Ascending aorta (tissue), 2 donors: ENCODE results near the gene MAP7D3. TPM values are rescaled to one million over a fixed set of nuclear protein-coding genes. Genes with fewer than 3 reads are reported as not detected.
"Not testable (repeated sequence)": the region's sequence is repeated elsewhere in the genome, so short reads cannot be mapped to it uniquely, and the experiment has no call there.

Experiments
- DNase-seq, 2 donors: peaks; one replicate each; pipeline ENCODE4 v3.0.0-alpha.2; 2019; ENCODE audit warnings: low spot score in 2 of 2
- H3K27ac ChIP-seq, 2 donors: fragments of 200-600 bp; sonication (generic); one replicate each; pipeline ENCODE4 v1.5.1; 2016 to 2017; ENCODE audit warnings: mild to moderate bottlenecking in 1 of 2
- H3K27me3 ChIP-seq: fragments of 200-600 bp; sonication (generic); one replicate; pipeline ENCODE4 v1.5.1; 2017
- H3K36me3 ChIP-seq, 2 donors: fragments of 200-600 bp; sonication (generic); one replicate each; pipeline ENCODE4 v1.5.1; 2016
- H3K4me1 ChIP-seq, 2 donors: fragments of 200-600 bp; sonication (generic); one replicate each; pipeline ENCODE4 v1.5.1; 2016 to 2017; ENCODE audit warnings: mild to moderate bottlenecking in 1 of 2
- H3K4me3 ChIP-seq, 2 donors: fragments of 200-600 bp; sonication (generic); one replicate each; pipeline ENCODE4 v1.5.1; 2016 to 2017; ENCODE audit warnings: mild to moderate bottlenecking in 1 of 2
- H3K9me3 ChIP-seq, 2 donors: fragments of 200-600 bp; sonication (generic); one replicate each; pipeline ENCODE4 v1.5.1; 2016
- CTCF ChIP-seq, 3 experiments: fragments of 200-600 bp in 2 of 3; fragments of 450-650 bp in 1 of 3; sonication (generic) in 2 of 3; IDR thresholded peaks; one replicate each; pipeline ENCODE4 v1.5.1; 2016 to 2019; ENCODE audit warnings: antibody characterized with exemption in 3 of 3, mild to moderate bottlenecking in 1 of 3, moderate library complexity in 1 of 3
- intact Hi-C: fragments of 100-400 bp; cut with DNase I; formaldehyde crosslinking; loops from one replicate; pipeline ENCODE4 v1.15.1; 2023
- total RNA-seq: library from RNA; depleted of rRNA; stranded (reverse); fragments of >200 nt; gene quantifications from one replicate; pipeline ENCODE4 v1.1.0, GENCODE V29; 2016

MAP7D3 gene, protein sequence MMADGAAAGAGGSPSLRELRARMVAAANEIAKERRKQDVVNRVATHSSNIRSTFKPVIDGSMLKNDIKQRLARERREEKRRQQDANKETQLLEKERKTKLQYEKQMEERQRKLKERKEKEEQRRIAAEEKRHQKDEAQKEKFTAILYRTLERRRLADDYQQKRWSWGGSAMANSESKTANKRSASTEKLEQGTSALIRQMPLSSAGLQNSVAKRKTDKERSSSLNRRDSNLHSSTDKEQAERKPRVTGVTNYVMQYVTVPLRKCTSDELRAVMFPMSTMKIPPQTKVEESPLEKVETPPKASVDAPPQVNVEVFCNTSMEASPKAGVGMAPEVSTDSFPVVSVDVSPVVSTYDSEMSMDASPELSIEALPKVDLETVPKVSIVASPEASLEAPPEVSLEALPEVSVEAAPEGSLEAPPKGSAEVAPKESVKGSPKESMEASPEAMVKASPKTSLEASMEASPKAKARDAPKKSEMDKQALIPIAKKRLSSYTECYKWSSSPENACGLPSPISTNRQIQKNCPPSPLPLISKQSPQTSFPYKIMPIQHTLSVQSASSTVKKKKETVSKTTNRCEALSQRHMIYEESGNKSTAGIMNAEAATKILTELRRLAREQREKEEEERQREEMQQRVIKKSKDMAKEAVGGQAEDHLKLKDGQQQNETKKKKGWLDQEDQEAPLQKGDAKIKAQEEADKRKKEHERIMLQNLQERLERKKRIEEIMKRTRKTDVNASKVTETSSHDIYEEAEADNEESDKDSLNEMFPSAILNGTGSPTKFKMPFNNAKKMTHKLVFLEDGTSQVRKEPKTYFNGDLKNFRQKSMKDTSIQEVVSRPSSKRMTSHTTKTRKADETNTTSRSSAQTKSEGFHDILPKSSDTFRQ
- 7.9 TPM for total RNA-seq

GRCh38 chrX:136251041-136251991, at the start of gene MAP7D3:
Gene MAP7D3, minus strand, starts transcription at chrX:136251400. Its CDS starts 42 bp downstream, at chrX:136251358.
- intact Hi-C loops = loop anchor here (5.0 kb wide), 1 partner anchor 39 kb away; no protein-coding TSS in a partner anchor
- Histone ChIP-seq H3K27ac (peak within 1 kb of the TSS; percentile 87 to 88), H3K9me3 (no peaks in the 10 kb centered on the region), H3K4me3 (peak within 1 kb of the TSS; percentile 68 to 78), H3K4me1 (peaks cover 0 to under 1% of the 10 kb centered on the region in 2 donors), H3K36me3 (no peaks in the 10 kb centered on the region), H3K27me3 (no peaks in the 10 kb centered on the region)
- DNase-seq = peak in 1 of 2 donors; percentile 75
- TF ChIP-seq CTCF (IDR thresholded peaks at IDR 0.05) = no peak

- DNase-seq, H3K4me1 ChIP-seq, H3K27ac ChIP-seq, H3K9me3 ChIP-seq, H3K4me3 ChIP-seq, H3K36me3 ChIP-seq, intact Hi-C loops, H3K27me3 ChIP-seq: not testable (repeated sequence)
These were observed 49.5 kb upstream of the MAP7D3 start, which contains the start of gene ADGRG4 for GRCh38 chrX:136300721-136301120. Gene ADGRG4, plus strand, starts transcription at chrX:136300963. Its CDS starts 7,815 bp downstream, at chrX:136308778.

DNA sequence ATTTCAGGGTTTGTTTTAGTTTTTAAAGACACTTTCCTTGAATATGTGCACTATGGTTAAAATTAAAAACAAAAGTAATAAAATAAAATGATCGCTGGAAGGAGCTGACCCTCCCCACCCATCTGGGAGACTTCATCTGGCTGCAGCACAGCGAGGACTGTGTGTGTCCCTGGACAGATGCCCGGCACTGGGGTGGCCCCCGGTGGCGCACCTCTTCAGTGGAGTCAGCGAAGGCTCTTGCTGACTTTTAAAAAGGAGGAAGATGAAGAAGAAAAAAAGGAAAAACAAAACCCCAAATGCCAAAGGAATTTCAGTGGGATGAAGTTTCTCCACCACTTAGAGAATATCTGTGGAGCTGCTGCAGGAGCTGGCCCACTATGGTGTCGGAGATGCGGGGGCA, 44.2 kb upstream of the MAP7D3 start:
- intact Hi-C loops = no loop called here
- TF ChIP-seq CTCF (IDR thresholded peaks at IDR 0.05) = no peak
- DNase-seq = no peak

GRCh38 chrX:136292656-136293055, 41.5 kb upstream of the MAP7D3 start:
- intact Hi-C loops = no loop called here
- Histone ChIP-seq H3K4me3 (no peak overlapping the region), H3K9me3 (no peaks in the 10 kb centered on the region), H3K27me3 (no peaks in the 10 kb centered on the region), H3K27ac (no peak overlapping the region), H3K36me3 (no peaks in the 10 kb centered on the region), H3K4me1 (no peaks in the 10 kb centered on the region)
- no peak for TF ChIP-seq CTCF (IDR thresholded peaks at IDR 0.05)
- no peak for DNase-seq

More for the DNA sequence above, 44.2 kb upstream of the MAP7D3 start:
- H3K36me3 ChIP-seq = no peaks in the 10 kb centered on the region
- H3K27ac ChIP-seq = no peak overlapping the region
- no peaks in the 10 kb centered on the region for H3K9me3 ChIP-seq
- no peak overlapping the region for H3K4me3 ChIP-seq
- no peaks in the 10 kb centered on the region for H3K4me1 ChIP-seq
- no peaks in the 10 kb centered on the region for H3K27me3 ChIP-seq

DNA sequence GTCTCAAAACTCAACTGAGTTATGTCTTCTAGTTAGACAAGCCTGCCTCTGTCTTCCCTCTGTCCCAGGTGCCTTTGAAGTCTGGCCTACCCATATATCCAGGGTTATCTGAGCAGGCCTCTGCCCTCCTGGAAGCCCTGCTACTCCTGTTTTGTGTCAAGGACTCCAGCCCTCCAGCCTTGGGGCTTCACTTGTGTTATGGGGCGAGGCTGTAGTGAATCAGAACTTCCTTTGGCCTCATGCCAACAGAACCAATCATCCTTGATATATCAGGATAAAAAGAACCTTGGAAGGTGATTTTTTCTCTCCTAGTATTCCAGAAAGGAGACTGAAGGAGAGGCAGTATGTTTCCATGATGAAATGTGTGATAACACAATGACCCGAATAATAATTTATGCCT, 40.6 kb upstream of the MAP7D3 start:
- no peak for TF ChIP-seq CTCF (IDR thresholded peaks at IDR 0.05)
- H3K4me3 ChIP-seq = no peak overlapping the region
- H3K27ac ChIP-seq = no peak overlapping the region
- intact Hi-C loops = no loop called here
- no peaks in the 10 kb centered on the region for H3K27me3 ChIP-seq
- H3K36me3 ChIP-seq = no peaks in the 10 kb centered on the region
- DNase-seq = no peak
- H3K9me3 ChIP-seq = no peaks in the 10 kb centered on the region
- no peaks in the 10 kb centered on the region for H3K4me1 ChIP-seq

DNA sequence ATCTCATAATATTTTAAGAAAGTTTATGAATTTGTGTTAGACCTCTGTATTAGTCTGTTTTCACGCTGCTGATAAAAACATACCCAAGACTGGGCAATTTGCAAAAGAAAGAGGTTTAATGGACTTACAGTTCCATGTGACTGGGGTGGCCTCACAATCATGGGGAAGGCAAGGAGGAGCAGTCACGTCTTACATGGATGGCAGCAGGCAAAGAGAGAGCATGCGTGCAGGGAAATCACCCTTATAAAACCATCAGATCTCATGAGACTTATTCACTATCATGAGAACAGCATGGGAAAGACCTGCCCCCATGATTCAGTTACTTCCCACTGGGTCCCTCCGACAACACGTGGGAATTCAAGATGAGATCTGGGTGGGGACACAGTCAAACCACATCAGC, 35.2 kb upstream of the MAP7D3 start:
- DNase-seq, H3K4me3 ChIP-seq, intact Hi-C loops, H3K4me1 ChIP-seq, H3K9me3 ChIP-seq, H3K27me3 ChIP-seq, H3K27ac ChIP-seq, H3K36me3 ChIP-seq: not testable (repeated sequence)
